Large intestine (tissue), 3 donors: ENCODE data around the gene PALS1. TPM values are rescaled to one million over a fixed set of nuclear protein-coding genes. Genes with fewer than 3 reads are reported as not detected.
A peak's percentile ranks its signal among the peaks of the same experiment; 100 is the strongest.

Source experiments
- DNase-seq, 2 donors: peaks; one replicate each; pipeline versions ENCODE4 v3.0.0 to v3.0.0-alpha.2; 2013
- H3K27ac ChIP-seq: one replicate; pipeline ENCODE4 v1.5.1; 2013; ENCODE audit warnings: low read length
- H3K27me3 ChIP-seq: 2 replicates; pipeline ENCODE4 v1.6.1; 2013; ENCODE audit warnings: low read length; ENCODE audit not compliant: control insufficient read depth, insufficient read depth
- H3K36me3 ChIP-seq: 2 replicates; pipeline ENCODE4 v1.6.1; 2013; ENCODE audit warnings: low read length; ENCODE audit not compliant: control insufficient read depth, insufficient read depth
- H3K4me1 ChIP-seq: one replicate; pipeline ENCODE4 v1.6.1; 2013; ENCODE audit warnings: low read length; ENCODE audit not compliant: control insufficient read depth, insufficient read depth
- H3K4me3 ChIP-seq: one replicate; pipeline ENCODE4 v1.5.1; 2013; ENCODE audit warnings: low read length
- H3K9me3 ChIP-seq: one replicate; pipeline ENCODE4 v1.6.1; 2013; ENCODE audit warnings: mild to moderate bottlenecking, low read depth, low read length, moderate library complexity; ENCODE audit not compliant: control insufficient read depth
- WGBS: methylation state at CpG from one replicate; pipeline ENCODE4 v1.1.5; 2013; ENCODE audit warnings: low lambda C conversion rate; ENCODE audit not compliant: insufficient coverage; 5-methylcytosine and 5-hydroxymethylcytosine counted together
- polyA plus RNA-seq: library from polyadenylated mRNA; unstranded; fragments of 120-200 nt; gene quantifications from one replicate; pipeline ENCODE4 v1.2.1, GENCODE V29; 2013

PALS1 gene
- polyA plus RNA-seq, 1 donor, result 36.2 TPM

DNA sequence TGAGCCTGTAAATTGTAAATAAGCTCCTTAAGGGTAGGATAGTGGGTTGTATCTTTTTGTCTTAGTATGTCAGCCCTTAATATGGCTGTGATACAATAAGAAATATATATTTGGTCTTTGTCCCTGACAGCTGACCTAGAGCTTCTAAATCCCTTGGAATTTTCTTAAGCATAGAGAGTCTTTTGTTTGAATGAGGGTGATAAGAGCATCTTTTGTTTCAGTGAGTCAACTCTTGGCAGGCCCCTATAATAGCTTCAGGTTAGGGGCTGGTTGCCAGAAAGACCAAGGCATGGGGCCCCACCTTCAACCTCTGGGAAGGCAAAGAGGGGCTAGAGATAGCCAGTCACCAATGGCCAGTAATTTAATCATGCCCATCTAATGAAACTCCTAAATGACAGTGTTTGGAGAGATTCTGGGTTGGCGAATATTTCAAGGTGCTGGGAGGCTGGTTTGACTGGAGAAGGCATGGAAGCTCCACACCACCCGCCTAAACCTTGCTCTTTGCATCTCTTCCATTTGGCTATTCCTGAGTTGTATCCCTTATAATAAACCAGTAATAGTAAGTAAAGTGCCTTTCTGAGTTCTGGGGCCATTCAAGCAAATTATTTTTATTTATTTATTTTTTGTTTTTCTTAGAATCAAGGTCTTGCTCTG lies 10.5 kb downstream of the PALS1 start:
- DNase-seq, result no peak
- WGBS, result no CpG with 5 or more reads among the region's 2 CpGs
- no peak overlapping the region for H3K4me3 ChIP-seq
- H3K27me3 ChIP-seq, result no peaks in the 10 kb centered on the region
- H3K9me3 ChIP-seq, result no peaks in the 10 kb centered on the region
- no peaks in the 10 kb centered on the region for H3K36me3 ChIP-seq
- peaks cover 21% of the 10 kb centered on the region for H3K4me1 ChIP-seq
- no peak overlapping the region for H3K27ac ChIP-seq

DNA sequence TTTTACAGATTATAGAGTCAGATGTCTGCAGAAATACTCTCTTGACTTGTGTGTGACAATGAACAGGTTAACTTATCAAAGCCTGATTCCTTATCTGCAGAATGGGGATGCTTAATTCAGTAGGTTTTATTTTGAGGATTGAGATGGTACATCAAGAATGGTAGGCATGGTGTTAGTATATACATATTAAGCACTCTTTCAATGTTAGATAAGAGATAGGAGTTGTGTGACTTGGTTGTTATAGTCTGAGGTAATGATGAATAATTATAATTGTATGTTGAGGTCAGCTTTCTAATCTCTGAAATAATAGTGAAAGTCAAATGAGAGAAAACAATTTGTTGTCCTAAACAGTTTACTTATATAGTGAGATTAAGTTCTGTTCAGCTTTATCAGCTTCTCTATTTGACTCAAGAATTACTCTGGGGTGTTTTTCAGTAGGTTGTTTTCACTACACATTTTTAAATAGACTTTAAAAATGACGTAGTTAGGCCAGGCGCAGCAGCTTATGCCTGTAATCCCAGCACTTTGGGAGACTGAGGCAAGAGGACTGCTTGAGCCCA lies 11.9 kb downstream of the PALS1 start:
- Histone ChIP-seq H3K27ac (peak overlapping the region; percentile 49), H3K9me3 (no peaks in the 10 kb centered on the region), H3K4me3 (no peak overlapping the region), H3K27me3 (no peaks in the 10 kb centered on the region), H3K4me1 (peaks cover 21% of the 10 kb centered on the region), H3K36me3 (no peaks in the 10 kb centered on the region)
- no CpG with 5 or more reads among the region's 2 CpGs for WGBS
- no peak for DNase-seq

DNA sequence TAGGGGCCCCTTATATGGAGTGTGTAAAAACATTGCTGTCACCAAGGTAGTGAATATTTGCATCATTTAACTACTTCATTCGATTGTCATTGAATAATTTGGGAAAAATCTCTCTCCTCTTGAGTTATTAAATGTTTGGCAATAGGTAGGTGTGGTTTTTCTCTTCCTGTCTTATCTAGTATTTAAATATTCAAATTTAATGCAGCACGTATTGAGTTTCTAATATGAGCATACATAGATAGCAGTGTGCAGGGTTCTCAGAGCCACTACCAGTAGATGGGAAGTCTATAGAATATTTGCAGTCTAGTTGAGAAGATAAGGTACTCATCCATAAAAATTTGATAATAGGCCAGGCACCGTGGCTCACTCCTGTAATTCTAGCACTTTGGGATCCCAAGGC lies 16.7 kb downstream of the PALS1 start:
- Histone ChIP-seq H3K9me3 (no peaks in the 10 kb centered on the region), H3K27me3 (no peaks in the 10 kb centered on the region)
- 100% methylated on average over 1 of the region's 3 CpGs for WGBS

DNA sequence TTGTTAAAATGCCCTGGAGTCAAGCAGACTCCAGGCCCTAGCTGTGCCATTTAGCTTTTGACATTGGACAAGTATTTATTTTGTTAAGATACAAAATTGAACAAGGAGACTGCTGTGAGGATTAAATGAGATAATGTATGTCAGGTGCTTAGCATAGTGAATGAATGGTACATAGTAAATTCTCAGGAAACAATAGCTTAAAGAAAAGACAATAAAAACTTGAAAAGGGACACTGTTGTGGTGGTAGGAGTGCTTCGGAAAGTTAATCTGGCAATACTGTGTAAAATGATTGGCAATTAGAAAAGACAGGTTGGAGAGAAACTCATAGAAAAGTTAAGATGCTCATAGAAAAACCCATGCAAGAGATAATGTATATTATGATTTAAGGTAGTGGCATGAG lies 19.7 kb downstream of the PALS1 start:
- H3K9me3 ChIP-seq, result no peaks in the 10 kb centered on the region
- no peak overlapping the region for H3K27ac ChIP-seq
- H3K27me3 ChIP-seq, result no peaks in the 10 kb centered on the region
- DNase-seq, result no peak
- H3K4me3 ChIP-seq, result no peak overlapping the region
- H3K4me1 ChIP-seq, result no peaks in the 10 kb centered on the region
- H3K36me3 ChIP-seq, result no peaks in the 10 kb centered on the region
- WGBS, result 78% methylated on average over 1 of the region's 1 CpG

More for the DNA sequence above, 16.7 kb downstream of the PALS1 start:
- no peak for DNase-seq
- no peak overlapping the region for H3K27ac ChIP-seq
- no peaks in the 10 kb centered on the region for H3K36me3 ChIP-seq
- H3K4me1 ChIP-seq, result peaks cover 5% of the 10 kb centered on the region
- no peak overlapping the region for H3K4me3 ChIP-seq

DNA sequence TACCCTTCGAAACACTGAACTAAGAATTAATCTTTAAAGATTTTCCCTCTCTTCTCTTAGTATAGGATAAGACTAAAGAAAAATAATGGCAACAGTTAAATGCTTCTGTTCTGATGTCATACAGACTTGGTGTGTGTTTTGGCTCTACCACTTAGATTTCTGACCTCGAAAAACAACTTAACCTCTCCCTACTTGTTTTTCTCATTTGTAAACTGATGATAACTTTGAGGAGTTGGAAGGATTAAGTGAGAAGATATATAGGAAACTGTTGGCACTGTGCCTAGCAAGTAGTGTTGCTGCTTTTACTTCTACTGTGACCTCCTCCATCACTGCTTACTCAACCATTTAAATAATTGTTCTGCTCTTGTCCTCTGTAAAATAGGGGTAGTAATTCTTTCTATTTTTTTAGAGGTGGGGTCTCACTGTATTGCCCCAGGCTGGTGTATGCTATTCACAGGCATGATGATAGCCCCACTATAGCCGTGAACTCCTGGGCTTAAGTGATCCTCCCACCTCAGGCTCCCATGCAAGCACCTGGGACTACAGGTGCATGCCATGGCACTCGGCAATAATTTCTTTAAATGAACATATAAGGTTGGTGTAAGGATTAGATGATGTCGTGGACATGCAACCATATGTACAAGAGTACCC lies 22.4 kb downstream of the PALS1 start:
- no peaks in the 10 kb centered on the region for H3K4me1 ChIP-seq
- 86% methylated on average over 3 of the region's 5 CpGs for WGBS
- H3K27ac ChIP-seq, result no peak overlapping the region
- DNase-seq, result no peak
- H3K9me3 ChIP-seq, result no peaks in the 10 kb centered on the region
- no peaks in the 10 kb centered on the region for H3K27me3 ChIP-seq
- no peak overlapping the region for H3K4me3 ChIP-seq
- H3K36me3 ChIP-seq, result no peaks in the 10 kb centered on the region

DNA sequence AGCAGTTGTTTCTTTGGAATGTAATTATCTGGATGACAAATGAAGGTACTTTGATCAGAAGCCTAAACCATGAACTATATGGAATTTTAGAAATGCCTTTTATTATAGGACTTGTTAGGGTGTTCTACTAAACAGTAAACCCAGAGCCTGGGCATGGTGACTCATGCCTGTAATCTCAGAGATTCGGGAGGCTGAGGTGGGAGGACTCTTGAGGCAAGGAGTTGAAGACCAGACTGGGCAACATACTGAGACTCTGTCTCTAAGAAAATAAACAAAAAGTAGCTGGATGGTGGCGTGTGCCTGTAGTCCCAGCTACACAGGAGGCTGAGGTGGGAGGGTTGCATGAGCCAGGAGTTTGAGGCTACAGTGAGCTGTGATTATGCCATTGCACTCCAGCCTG lies 23.9 kb downstream of the PALS1 start:
- H3K36me3 ChIP-seq, result no peaks in the 10 kb centered on the region
- H3K4me3 ChIP-seq, result no peak overlapping the region
- H3K9me3 ChIP-seq, result no peaks in the 10 kb centered on the region
- H3K27me3 ChIP-seq, result no peaks in the 10 kb centered on the region
- 100% methylated on average over 1 of the region's 2 CpGs for WGBS
- DNase-seq, result no peak
- H3K27ac ChIP-seq, result no peak overlapping the region
- peaks cover 3% of the 10 kb centered on the region for H3K4me1 ChIP-seq

DNA sequence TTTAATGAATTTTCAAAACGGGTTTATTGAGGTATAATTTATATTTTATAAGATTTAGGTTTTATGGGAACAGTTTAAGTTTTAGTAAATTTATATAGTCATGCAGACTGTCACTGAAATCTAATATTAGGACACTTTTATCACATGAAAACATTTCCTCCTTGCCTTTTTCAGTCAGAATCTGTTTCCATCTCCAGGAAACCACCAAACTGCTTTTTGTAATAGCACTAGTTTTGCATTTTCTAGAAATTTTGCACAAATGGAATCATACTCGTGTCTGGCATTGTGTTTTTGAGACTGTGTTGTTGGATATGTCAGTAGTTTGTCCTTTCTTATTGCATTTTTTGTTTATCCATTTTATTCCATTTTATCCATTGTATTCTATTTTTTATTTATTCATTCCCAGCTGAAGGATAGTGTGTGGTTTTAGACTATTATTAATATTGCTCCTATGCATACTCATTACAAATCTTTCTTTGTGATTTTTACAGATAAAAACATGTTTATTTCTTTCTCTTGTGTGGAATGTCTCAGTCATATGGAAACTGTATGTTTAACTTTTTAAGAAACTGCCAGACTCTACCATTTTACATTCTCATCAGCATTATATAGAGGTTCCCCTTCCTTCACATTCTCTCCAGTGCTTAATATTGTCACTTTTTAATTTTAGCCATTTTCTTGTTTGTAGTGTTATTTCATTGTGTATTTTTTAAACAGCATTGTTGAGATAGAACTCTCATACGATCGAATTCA lies 26.5 kb downstream of the PALS1 start:
- no peak for DNase-seq
- no peak overlapping the region for H3K27ac ChIP-seq
- H3K36me3 ChIP-seq, result peaks cover 4% of the 10 kb centered on the region
- WGBS, result no CpG with 5 or more reads among the region's 4 CpGs
- H3K4me1 ChIP-seq, result peaks cover 10% of the 10 kb centered on the region
- no peak overlapping the region for H3K4me3 ChIP-seq
- H3K27me3 ChIP-seq, result no peaks in the 10 kb centered on the region
- H3K9me3 ChIP-seq, result no peaks in the 10 kb centered on the region

DNA sequence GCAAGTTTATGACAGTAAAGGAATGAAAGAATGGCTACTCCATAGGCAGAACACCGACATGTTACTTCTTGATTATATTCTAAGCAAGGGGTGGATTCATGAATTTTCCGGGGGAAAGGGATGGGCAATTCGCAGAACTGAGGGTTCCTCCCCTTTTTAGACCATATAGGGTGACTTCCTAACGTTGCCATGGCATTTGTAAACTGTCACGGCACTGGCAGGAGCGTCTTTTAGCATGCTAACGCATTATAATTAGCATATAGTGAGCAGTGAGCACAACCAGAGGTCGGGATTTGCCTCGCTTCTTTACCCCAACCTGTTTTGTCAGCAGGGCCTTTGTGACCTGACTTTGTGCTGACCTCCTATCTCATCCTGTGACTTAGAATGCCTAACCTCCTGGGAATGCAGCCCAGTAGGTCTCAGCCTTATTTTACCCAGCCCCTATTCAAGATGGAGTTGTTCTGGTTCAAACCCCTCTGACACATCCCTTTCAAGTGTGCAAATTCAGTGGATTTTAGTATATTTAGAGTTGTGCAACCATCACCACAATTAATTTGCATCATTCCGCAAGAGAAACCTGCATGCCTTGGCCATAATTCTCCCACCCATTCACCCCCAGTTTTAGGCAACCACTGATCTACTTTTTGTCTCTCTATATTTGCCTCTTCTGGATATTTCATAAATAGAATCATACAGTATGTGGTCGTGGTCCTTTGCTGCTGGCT lies 27.4 kb downstream of the PALS1 start:
- peaks cover 10% of the 10 kb centered on the region for H3K4me1 ChIP-seq

DNA sequence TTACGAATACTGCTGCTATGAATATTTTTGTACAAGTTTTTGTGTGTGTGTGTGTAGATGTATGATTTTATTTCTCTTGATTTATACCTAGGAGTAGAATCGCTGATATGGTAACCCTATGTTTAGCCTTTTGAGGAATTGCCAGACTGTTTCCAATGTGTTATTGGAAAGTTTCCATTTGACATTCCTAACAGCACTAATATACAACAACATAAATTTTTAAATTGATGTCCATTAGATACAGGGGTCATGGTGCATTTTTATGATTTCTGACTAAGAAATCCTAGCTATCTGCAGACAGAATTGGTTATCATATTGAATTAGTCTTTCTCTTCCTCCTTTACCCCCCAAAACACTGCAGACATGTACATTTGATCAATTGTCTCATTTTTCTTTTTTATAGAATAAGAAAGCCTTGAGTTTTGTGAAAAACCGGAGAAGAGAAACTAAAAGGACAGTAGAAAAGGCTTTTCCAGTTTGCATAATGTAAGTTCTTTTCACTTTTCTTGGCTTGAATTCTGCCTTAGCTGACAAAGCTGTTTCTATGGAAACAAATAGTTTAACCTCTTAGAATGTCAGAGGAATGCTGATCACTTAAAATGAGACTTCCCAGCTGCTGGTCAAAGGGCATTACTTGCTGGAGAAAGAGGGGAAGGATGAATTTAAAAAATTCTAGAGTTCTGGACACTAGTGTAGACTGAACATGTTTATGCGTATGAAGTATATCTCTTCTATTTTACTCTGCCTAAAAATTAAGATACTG lies 28.2 kb downstream of the PALS1 start:
- DNase-seq, result peak; percentile 42 to 66
- Histone ChIP-seq H3K4me1 (peaks cover 10% of the 10 kb centered on the region), H3K36me3 (peaks cover 6% of the 10 kb centered on the region), H3K27ac (peak overlapping the region; percentile 60), H3K27me3 (no peaks in the 10 kb centered on the region), H3K4me3 (no peak overlapping the region), H3K9me3 (no peaks in the 10 kb centered on the region)
- WGBS, result 38% methylated on average over 1 of the region's 4 CpGs

More for the DNA sequence above, 27.4 kb downstream of the PALS1 start:
- Histone ChIP-seq H3K9me3 (no peaks in the 10 kb centered on the region), H3K36me3 (peaks cover 6% of the 10 kb centered on the region), H3K4me3 (no peak overlapping the region), H3K27ac (no peak overlapping the region), H3K27me3 (no peaks in the 10 kb centered on the region)
- 80% methylated on average over 1 of the region's 11 CpGs for WGBS
- no peak for DNase-seq
